Femur (tissue), 1 donor: ENCODE data around the gene SH3RF3.

ENCODE experiments used
- DNase-seq: peaks from one replicate; pipeline ENCODE4 v3.0.0-alpha.2; 2017

The SH3RF3 gene

DNA sequence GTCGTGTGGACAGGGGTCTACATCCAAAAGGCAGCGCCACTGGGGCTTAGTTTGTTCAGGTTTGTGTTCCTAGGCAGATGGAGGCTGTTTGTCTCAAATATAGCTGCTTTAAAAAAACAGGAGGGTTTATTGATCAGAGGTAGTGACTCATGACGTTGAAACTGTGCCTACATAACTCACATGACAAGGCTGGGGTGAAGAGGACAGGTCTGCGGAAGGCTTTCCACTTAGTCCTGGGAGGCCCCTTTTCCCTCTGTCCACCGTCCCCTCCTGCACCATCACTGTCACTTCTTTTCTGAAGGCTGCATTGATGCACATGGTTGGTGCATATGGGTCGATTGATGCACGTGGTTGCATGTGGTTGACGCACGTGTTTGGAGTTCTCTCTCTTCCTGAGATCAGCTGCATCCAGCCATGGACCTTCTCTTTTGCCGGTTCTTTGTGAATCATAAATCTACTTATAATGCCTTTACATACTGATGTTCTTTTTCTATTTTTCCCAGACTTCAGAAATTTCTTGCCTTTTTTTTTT, 10.9 kb downstream of the SH3RF3 start:
- DNase-seq, result no peak

GRCh38 chr2:109141006-109141600, 12.1 kb downstream of the SH3RF3 start:
- DNase-seq, result no peak

GRCh38 chr2:109141727-109142283, 12.8 kb downstream of the SH3RF3 start:
- DNase-seq, result no peak

- DNase-seq, result no peak
Measured at GRCh38 chr2:109142416-109143210, 13.6 kb downstream of the SH3RF3 start.

GRCh38 chr2:109143214-109144187, 14.5 kb downstream of the SH3RF3 start:
- no peak for DNase-seq

- DNase-seq, result no peak
Measured at GRCh38 chr2:109144271-109144670, 15.3 kb downstream of the SH3RF3 start.

DNA sequence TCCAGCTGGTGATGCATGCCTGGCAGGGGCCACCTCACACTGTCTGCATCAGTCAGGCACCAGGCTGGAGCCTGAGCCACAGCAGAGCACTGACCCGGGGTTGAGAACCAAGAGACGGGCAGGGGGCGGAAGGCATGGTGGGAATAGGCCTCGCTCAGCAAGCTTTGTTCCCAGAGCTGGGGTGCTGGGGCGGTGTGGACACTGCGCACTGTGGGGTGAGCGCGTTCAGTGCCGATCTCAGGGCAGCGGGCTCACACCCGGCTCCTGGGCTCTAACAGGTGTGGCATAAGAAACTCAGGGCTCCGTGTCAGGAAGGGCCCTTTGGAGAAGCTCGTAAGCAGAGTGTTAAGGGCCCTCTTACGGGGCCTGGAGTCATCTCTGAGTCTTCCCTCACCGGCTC, 15.7 kb downstream of the SH3RF3 start:
- DNase-seq, result no peak

DNA sequence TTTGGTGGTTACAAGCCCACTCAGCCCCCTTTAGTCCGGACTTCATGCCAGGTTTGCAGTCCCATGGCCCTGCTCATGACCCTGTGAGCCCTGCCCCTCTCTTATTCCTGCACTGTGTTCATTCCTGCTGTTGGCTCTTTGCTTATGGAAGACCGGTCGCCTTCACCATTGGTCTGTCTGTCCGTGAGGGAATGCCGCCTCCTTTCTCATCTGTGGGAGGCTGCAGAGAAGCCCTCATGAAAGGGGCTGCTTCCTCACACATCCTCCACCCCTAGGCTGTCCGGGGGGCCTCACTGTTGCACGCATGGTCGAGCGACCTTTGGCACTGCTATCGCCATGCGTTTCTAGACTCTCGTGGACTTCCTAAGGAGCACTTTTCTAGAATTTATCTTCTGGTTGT, 16.3 kb downstream of the SH3RF3 start:
- no peak for DNase-seq

GRCh38 chr2:109147405-109147804, 18.4 kb downstream of the SH3RF3 start:
- DNase-seq, result no peak

- no peak for DNase-seq
Measured at GRCh38 chr2:109148117-109148746, 19.2 kb downstream of the SH3RF3 start.

- no peak for DNase-seq
Measured at GRCh38 chr2:109148991-109149645, 20.1 kb downstream of the SH3RF3 start.

- no peak for DNase-seq
Measured at GRCh38 chr2:109150559-109150958, 21.6 kb downstream of the SH3RF3 start.

DNA sequence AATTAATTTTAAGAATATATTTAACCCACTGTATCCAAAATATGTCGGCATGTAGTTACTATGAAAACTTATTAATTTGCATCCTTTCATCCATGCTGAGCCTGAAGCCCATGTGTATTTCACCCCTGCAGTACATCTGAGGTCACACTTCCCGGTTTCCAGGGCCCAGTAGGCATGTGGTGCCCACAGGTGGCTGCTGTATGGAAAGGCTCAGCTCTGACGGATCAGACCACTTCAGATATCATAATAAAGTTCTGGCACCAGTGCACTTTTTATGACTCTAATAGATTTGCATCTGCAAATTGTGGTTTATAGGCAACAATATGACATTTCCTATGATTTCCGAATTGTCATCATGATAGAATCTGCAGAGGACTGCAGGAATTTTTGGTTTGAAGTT, 22.5 kb downstream of the SH3RF3 start:
- DNase-seq, result no peak

DNA sequence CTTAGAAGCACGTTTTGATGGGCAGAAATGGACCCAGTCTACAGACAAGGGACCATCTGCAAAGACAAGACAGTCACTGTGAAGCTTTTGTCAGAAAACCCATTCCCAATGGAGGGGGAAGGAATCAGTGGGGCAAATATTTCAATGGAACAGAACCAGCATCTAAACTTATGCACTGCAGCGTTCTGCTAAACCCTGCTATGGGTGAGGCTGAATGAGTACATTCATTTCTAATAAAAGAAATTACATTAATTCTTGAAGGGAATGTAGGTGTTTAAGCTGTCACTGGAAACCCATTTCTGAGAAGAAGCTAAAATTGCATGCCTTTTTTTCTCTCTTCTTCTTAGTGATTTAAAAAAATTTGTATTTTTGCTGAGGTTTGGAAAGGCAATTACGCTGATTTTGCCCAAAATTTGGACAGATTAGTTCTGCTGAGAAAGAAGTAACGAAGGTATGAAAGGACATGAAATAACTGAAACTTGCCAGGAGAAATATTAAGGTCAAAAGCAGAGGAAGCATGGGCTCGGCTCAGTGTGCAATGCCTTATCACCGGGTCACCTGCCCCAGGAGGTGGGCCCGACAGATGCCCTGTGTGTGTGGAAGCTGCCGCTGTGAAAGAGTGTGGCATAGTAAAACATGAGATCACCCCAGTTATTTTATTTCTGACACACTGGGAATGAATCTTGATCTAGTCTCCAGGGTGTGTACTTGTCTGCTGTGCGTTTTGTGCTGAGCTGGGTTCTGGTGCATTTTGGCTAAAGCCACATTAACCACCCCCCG, 24.2 kb downstream of the SH3RF3 start:
- DNase-seq, result no peak

DNA sequence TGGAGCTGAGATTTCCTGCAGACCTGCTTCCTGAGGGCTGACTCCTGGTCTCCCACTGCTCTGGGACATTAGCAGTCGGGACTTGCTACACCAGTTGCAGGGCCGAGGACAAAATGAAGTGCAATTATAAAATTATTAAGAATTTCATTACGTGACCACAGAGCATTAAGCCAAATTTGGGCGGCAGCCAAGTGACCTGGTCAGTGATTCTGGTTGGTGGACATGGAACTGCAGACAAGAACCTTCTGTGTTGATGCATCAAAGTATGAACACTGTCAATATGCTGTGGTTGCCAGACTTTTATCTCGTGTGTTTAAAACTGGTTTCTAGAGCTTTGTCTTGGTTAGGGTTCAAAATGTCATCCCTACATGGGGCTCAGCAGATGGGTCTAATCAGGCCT, 24.8 kb downstream of the SH3RF3 start:
- DNase-seq, result no peak

DNA sequence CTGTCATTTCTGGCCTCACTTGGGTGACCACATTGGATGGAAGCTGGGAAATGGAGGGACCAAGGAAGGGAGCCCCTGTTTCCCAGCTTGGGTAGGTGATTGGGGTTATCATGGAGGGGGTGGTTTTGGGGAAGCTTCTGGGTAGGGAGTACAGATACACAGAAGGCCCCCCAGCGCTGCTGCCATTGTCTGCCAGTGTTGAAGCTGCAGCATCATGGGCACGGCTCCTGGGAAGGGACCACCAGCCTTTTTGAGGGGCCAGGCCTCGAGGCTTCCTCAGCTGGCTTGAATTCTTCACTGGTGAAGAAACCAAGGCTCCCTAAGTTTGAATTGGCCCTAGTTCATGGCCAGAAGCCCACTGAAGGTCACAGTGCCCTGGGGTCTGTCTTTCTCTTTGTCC, 25.2 kb downstream of the SH3RF3 start:
- no peak for DNase-seq

DNA sequence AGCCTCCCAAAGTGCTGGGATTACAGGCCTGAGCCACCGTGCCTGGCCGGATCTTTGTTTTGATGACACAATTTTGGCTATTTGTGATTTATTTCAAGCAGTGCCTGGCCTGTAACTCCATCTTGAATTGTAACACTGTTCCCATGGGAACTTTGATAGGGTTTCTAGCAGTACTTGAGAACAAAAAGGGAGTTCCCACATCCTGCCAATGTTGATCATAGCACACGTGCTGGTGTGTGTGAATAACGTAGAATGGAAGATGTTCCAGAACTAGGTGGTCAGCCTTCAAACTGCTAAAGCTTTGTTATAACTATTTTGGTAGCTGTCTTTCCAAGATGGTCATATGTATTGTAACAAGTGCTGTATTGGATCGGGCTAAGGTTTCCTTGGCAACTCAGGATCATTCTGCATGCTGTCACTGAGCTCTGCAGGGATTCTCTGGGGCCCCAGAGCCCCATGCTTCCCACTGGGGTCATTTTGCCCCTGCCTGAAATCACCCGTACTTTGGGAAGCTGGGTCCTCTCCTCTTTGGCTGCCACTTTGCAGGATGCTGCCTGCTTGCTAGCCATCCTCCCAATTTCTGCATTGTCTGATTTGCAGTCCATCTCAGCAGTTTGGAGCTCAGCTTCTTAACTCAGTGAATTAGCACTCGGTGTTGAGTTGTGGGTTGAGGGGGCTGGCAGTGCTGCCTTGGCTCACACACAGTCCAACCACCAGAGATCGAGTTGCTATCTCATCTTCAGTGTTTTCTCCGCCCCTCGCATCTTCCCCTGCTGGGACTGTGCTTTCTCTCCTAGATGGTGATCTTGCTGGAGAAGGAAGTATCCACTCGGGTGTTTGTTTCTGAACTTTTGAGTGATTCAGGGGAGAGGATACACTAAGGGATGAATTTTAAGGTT, 26.8 kb downstream of the SH3RF3 start:
- no peak for DNase-seq

- no peak for DNase-seq
Measured at GRCh38 chr2:109157563-109158105, 28.6 kb downstream of the SH3RF3 start.

GRCh38 chr2:109158237-109158636, 29.2 kb downstream of the SH3RF3 start:
- DNase-seq, result no peak

GRCh38 chr2:109159096-109159495, 30.1 kb downstream of the SH3RF3 start:
- no peak for DNase-seq
